Choroid plexus epithelial cell (primary cell): ENCODE results near the gene NDUFAF8.

Experiments used
- DNase-seq: peaks from one replicate; pipeline ENCODE4 v3.0.0-alpha.2; 2010; ENCODE audit warnings: low read depth
- H3K4me3 ChIP-seq: 2 replicates; pipeline ENCODE4 v1.5.1; 2011; ENCODE audit warnings: low read depth, mild to moderate bottlenecking, control low read depth, low read length, moderate library complexity
- TF ChIP-seq, protein P1 (sequence below): conservative IDR thresholded peaks from 2 replicates; pipeline ENCODE4 v1.5.1; 2011; ENCODE audit warnings: low read depth, mild to moderate bottlenecking, control low read depth, inconsistent platforms, low read length, moderate library complexity

Gene NDUFAF8

GRCh38 chr17:81234506-81234855 is 4.6 kb upstream of the NDUFAF8 start:
- TF ChIP-seq, protein P1, sequence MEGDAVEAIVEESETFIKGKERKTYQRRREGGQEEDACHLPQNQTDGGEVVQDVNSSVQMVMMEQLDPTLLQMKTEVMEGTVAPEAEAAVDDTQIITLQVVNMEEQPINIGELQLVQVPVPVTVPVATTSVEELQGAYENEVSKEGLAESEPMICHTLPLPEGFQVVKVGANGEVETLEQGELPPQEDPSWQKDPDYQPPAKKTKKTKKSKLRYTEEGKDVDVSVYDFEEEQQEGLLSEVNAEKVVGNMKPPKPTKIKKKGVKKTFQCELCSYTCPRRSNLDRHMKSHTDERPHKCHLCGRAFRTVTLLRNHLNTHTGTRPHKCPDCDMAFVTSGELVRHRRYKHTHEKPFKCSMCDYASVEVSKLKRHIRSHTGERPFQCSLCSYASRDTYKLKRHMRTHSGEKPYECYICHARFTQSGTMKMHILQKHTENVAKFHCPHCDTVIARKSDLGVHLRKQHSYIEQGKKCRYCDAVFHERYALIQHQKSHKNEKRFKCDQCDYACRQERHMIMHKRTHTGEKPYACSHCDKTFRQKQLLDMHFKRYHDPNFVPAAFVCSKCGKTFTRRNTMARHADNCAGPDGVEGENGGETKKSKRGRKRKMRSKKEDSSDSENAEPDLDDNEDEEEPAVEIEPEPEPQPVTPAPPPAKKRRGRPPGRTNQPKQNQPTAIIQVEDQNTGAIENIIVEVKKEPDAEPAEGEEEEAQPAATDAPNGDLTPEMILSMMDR = no peak
- no peak for DNase-seq
- no peak overlapping the region for H3K4me3 ChIP-seq

DNA sequence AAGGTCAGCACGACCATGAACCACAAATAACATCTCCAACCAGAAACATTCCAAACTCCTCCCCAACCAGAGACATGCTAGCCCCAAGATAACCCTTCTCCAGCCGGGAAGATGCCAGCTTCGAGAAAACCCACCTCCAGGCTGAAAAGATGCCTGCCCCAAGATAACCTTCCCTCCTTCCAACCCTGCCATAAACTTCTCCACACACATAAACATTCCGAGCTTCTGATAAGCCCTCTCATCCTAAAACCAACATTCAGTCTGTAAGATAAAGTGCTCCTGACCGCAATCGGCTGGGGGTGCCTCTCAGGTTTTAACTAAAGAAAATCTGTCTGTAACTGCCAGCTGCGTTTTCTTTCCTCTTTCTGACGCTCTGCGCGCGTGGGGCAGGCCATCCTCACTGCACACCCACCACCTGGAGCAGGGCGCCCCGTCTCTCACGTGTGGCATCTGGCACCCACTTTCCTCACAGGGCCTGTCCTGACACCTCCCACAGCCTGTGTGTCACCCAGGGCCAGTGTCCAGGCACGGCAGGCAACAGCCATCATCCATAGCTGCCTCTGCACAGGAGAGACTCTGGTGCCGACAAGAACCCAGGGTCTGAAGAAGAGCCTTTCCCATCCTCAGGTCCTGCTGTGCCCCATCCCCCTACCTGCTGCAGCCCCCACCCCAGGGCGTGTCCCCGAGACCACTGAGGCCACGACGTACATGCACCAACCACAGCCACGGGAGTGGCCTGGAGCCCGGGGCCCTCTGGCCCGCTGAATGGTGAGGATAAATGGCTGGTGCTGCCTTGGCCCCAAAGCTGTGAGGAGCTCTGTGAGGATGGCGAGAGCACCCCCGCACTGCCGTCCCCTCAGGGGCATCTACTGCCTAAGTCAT is 3.9 kb upstream of the NDUFAF8 start:
- no peak for DNase-seq
- TF ChIP-seq, protein P1 = no peak
- H3K4me3 ChIP-seq = no peak overlapping the region

GRCh38 chr17:81235822-81236740 is 3.0 kb upstream of the NDUFAF8 start:
- H3K4me3 ChIP-seq = no peak overlapping the region
- DNase-seq = no peak
- TF ChIP-seq, protein P1 = no peak

DNA sequence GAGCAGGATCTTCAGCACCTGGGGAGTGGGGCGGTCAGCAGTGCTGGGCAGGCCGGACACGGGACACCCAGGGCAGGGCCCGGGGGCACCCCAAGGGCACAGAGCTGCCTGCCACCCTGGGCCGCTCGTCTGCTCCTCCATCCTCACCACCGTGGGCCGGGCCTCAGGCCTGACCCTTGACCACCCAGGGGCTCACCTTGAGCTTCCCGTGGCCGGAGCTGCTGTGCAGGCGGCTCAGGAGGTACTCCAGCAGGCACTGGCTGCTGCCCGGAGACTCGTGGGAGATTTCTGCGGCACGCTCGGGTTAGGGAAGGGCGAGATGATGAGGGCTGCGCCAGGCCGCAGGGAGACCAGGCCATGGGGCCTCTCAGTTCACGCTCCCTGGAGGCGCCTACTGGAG is 2.3 kb upstream of the NDUFAF8 start:
- TF ChIP-seq, protein P1 = no peak
- no peak for DNase-seq
- no peak overlapping the region for H3K4me3 ChIP-seq

DNA sequence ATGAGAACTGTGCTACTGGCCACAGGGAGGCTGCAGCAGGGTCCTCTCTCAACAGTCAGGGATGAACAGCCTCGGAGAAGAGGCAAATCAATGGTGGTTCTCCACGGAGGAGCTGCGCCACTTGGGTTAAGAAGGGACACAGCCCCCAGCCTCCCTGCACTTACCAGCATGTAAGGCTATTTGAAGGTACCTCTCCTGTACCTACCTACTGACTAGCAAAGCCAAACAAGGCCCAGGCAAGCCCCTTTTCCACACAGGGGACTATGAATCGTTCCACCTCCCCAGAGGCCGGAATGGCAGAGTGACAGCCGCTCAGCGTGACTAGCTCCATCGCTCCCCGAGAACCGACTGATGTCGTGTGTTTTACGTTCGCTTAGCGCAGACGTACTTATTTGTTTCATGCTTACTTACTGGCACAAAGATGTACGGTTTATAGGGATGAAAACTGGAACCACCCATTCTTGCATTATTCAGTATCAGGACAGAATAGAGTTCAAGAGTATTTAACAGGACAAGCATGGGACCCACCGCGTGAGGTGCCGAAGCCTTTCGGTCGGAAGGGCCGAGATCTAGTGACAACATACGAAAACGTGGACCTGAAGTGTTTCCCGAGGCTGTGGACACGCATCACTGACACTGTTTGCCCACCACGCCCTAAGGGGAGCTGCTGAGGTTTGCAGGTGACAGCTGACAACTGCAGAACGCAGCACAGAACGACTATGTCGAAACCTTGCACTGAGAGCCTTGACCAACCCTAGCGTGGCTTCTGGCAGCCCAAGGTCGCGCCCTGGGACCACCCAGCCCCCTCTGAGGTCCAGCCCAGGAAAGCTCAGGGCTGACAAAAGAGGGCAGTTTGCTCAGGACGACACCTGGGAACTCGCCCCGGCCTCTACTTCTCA is 1.3 kb upstream of the NDUFAF8 start:
- no peak for DNase-seq
- peak overlapping the region; percentile 90 for H3K4me3 ChIP-seq
- TF ChIP-seq, protein P1 = no peak

DNA sequence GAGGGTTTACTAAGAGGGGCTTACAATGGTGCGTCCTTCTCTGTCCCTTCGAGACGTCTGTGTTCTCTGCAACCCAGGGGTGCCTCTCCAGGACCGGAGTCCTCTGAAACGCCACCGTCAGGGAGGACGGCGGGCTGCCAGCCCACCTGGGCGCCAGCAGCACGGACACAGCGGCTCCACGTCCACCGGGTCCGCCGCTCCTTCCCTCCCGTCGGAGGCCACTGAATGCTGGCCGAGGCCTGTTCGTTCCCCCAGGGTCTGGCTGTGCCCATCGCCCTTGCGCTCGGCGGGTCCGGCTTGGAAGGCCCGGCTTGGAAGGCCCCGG is 666 bp upstream of the NDUFAF8 start:
- DNase-seq = no peak
- H3K4me3 ChIP-seq = peak overlapping the region; percentile 90
- TF ChIP-seq, protein P1 = no peak
